ENCODE results near the gene MAP4K2.
"Not testable (repeated sequence)": the region's sequence is repeated elsewhere in the genome, so short reads cannot be mapped to it uniquely, and the experiment has no call there.

MAP4K2 gene

DNA sequence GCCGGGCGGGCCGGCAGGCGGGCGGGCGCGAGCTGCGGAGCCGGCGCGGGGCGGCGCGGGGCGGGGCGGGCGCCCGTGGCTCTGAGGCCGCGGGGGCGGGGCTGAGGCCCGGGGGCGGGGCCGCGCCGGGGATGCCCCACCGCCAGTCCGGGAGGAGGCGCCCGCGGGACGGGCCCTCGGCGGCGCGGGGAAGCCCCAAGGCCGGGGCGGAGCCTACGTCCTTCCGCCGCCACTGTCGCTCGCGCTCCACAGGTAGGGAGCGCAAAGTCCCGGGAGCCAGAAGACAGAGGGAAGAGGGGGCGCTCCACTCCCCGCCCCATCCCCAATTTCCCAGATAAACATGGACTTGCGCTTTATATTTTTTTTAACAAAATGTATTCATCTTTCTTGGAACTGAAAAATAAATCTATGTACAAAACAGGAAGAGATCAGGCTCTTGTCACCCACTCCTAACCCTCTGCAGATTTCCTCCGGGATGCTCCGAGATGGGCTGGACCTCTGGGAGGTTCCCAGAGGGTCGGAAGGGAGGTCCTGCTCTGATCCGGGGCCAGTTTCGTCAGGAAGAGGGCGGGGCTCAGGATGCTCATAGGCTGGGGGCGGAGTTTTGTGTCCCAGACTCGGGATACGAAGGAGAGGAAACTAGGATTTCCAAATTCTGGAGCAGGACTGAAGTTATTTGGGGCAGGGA, at the start of gene MAP4K2:
Gene MAP4K2 (minus strand): TSS at position 57 of the 688 bp plus-strand sequence. CDS start 65 bp downstream, outside the sequence.
- peak; percentile 92 for DNase-seq (ENCODE audit: low read depth, low spot score)

DNA sequence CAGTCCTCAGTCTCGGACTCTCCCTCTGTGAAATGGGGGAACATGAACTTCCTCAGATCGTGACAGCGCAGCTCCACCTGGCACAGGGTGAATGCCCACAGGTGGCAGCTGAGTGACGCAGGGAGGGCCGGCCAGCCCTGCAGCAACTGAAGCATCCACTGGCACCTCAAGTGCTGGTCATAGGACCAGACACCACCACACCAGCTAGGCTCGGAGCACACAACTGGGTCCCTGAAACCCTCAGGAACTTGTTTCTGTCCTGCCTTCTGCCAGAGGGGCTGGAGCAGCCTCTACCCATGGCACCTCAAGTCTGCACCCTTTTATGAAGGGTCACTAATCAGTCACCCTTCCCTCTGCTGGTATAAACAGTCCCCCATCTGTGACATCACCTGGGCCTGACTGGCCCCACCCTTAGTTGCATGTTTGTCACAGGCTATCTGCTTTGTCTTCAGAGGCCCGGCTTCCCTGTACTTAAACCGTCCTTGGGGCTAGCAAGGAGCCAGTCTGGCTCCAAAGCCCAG, 48.9 kb upstream of the MAP4K2 start:
- DNase-seq (ENCODE audit: low read depth, low spot score) = no peak

DNA sequence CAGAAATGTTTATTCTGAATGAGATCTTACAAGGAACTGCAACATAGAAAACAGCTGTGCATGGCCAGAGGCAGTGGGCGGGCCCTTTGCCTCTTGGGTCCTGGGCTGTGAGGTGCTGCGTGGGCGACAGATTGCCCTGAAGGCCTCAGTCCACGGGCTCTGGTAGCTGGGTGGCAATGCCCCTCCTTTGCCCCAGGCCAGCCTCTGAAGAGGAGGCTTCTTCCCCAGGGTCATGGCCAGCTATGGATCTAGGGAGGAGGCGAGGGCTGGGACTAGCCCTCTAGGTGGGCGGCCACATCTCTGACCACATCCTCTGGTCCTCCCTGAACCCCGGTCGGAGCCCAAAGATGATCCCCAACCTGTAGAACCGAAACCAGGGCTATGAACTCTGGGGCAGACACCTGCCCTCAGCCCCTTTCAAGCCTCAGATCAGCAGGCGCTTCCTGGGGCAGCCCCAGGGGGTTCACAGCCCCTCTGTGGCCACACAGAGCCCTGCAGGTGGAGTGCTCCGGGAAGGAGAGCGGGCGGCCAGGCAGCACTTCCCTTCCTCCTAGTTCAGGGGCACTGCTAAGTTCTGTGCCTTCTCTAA, 48.1 kb upstream of the MAP4K2 start:
- DNase-seq (ENCODE audit: low read depth, low spot score) = peak; percentile 52

DNA sequence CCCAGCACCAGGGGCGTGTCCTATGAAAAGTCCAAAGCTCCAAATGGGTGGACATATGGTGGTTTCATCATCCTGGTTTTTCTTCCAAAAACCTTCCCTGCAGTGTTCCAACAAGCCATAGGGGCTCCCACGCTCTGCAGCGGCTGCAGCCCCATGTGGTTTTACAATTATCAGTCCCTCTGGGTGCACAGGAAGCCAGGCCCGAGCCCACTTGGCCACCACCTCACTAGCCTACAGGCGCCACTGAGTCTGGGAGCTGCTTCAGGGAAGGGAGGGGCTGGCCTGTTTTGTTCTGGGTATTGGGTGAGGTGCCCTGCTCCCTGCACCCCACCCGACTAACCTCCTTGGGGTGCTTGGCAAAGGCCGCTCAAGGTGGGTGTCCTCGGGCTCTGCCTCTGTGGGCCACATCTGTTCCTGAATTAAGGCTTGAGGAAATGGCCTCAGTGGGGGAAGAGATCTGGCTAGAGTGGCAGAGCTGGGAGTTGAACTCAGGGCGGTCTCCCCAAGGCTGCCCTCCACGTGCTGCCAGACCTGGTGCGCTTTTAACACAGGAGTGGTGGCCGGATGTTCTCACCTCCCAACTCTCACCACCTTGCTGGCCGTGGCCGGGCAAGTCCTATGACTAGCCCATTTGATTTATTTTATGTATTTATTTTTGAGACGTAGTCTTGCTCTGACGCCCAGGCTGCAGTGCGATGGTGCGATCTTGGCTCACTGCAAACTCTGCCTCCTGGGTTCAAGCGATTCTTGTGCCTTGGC, 46.8 kb upstream of the MAP4K2 start:
- no peak for DNase-seq (ENCODE audit: low read depth, low spot score)

DNA sequence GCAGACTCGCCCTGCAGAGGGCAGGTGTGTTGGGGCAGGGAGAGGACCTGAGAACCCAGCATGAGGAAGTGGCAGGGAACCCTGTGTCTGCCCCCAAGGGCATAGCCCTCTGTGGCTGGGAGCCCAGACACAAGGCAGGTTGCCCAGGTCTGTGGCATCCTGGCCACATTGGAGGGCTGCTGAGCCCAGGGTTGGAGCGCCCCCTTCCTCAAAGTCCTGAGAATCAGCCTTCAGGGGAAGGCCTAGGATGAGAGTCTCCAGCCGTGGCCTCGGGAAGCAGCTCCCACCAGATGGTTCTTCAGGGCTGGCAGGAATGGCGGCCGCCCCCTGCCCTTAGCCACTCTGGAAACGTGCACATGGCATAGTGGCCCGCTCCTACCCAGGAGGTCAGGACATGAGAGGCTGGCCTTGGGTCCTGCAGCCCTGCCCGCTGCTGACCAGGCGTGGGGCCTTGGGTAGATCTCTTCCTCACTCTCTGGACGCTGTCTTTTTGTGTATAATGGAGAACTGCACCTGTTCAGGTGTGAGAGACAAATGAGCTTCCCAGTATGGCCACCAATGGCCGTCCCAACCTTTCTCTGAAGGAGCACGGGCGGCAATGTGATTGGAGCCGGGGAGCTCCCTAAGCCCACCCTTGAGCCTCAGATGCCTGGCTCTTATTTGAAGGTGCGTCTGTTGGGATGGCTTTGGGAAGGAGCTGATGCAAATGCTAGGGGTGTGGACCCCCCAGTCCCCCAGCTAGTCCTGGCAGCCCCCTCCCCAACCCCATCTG, 46.0 kb upstream of the MAP4K2 start:
- DNase-seq (ENCODE audit: low read depth, low spot score) = peak; percentile 48

DNA sequence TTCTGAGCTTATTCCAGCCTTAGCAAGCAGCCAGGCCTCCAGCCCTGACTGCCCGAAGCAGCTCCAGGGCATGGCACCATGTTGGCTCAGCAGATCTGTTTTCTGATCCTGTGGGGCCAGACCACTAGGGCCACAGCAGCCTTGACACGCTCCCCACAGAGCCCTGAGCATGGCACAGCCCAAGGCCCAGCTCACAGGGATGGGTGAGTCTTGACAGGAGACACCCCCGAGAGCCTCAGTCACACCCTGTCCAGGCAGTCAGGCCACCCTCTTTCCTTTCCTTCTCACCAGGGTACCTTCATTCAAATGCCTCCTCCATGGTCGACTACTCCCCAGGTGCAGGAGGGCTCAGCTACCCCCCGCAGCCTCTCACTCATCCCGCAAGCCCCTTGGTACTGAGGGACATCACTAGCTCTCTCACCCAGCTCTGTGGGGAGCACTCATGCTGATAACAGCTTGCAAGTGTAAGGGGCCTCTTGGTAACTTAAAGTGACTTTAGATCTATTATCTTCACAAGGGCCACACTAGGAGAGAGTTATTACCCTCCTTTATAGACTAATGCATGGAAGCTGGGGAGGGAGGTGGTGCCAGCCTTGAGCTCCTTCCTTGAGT, 45.3 kb upstream of the MAP4K2 start:
- no peak for DNase-seq (ENCODE audit: low read depth, low spot score)

DNA sequence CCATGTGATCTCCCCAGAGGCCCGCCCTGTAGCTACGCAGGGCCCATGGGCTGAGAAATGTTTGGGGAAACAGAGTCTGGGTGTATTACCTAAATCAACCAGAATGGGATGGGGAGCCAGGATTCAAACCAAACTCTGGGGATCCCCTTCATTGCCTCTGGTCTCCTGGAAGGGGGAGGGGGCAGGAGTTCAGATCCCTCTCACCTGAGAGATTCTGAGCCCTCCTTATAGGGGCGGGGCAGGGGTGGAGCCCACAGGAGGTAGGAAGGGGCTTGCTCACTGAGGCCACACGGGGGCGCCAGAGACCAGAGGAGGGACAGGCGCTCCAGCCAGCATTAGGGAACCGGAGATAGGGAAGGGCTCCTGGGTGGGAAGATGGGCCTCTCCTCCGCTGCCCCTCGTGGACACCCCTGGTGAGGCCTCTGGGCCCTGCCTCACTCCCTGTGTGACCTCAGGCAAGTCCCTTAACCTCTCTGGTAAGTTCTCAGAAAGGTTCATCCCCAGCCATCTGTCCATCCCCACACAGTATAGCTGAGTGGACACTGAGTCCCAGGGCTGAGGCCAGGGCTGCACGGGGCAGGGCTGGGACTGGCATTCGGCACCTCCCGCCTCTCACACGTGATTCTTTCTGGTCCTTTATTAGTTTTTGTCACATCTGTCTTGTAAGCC, 44.1 kb upstream of the MAP4K2 start:
- peak; percentile 95 for DNase-seq (ENCODE audit: low read depth, low spot score)

DNA sequence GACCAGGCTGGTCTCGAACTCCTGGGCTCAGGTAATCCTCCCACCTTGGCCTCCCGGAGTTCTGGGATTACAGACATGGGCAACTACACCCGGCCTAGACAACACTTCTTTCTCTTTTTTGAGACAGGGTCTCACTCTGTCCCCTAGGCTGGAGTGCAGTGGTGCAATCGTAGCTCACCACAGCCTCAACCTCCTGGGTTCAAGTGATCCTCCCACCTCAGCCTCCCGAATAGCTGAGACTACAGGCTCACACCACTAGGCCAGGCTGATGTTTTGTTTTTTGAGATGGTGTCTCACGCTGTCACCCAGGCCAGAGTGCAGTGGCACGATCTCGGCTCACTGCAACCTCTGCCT, 42.7 kb upstream of the MAP4K2 start:
- not testable (repeated sequence) for DNase-seq (ENCODE audit: low read depth, low spot score)

DNA sequence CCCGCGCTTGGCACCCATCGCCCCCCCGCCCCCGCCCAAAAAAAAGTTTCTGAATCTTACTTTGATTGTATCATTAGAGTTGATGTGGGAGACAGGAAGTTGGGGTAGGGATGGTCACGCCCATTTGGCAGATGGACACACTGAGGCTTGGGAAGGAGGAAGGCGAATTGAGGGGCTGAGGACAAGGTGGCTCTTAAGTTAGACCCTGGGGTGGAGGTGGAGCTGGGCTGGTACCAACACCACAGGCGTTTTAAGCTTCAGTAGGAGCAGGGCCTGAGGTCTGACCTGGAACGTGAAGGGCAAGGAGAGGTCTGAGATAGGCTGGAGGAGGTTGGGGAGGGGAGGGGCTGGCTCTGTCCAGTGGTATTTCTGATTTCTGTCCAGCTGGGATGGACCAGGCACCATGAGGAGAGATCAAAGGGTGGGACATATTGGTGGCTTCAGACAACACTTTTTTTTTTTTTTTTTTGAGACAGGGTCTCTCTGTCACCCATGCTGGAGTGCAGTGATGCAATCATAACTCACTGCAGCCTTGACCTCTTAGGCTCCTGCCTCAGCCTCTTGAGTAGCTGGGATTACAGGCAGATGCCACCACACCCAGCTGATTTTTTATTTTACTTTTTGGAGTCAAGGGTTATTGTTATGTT, 42.2 kb upstream of the MAP4K2 start:
- no peak for DNase-seq (ENCODE audit: low read depth, low spot score)

DNA sequence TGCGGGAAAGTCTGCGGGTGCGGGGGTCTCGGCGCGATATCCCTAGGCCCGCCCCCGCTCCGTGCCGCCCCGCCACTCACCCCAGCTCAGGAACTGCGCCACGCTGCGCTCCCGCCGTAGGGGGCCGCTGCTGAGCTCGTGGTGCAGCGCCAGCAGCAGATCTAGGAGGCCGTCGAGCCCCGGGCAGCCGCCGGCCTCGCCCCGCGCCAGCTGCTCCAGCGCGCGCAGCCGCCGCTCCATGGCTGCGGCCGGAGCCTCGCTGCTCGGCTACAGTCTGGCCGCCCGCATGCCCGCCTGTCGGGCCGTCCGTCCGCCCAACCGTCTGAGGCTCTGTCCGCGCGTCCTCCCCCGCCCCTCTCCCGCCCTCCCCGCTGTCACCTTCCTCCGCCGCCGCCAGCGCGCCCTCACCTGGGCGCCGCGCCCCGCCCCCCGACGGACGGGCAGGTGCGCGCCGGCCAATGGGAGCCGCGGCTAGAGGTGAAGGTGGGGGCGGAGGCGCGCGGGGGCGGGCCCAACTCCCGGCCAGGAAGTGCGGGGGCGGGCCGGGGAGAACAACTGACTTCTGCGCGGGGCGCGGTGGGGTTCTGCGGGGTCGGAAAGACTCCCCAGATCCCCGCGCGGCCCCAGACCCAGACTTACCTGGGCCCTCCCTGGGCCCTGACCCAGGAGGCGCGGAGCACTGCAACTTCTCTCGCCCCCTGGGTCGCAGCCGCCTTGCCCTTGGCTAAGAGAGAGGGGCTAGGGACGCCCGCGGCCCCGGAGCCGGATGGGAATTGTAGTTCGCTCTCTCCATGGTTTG, 41.5 kb upstream of the MAP4K2 start, which contains the start of gene CDC42BPG:
Gene CDC42BPG (minus strand): TSS at position 324 of the 799 bp plus-strand sequence. CDS start 84 bp downstream, at position 240.
- DNase-seq (ENCODE audit: low read depth, low spot score) = peak; percentile 66

DNA sequence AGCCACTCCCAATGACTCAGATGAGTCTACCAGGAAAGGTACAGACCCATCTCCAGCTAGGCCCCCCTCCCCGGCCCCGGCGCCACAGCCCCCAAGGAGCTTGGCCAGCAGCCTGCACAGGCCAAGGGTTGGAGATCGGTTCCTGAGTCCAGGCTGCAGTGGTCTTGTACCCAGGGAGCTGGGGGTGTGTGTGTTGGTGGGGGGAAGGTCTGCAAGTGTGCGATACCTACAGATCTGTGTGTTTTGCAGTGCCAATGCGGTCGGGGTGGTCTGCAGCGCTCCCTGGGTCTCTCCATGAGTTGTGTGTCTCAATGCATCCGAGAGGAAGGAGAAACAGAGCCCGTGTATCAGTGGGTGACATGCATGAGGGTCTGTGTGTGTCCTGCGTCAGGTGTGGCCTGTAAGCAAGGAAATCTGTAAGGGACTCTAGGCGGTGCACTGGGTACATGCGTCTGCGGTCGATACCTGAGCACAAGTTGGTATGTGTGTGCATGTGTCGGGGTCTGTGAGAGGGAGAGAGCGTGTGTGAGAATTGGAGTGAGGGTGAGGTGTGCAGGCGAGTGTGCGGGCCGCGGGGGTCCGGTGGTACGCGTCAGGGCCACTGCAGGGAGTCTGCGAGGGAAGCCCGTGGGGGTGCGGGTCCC, 40.8 kb upstream of the MAP4K2 start:
- no peak for DNase-seq (ENCODE audit: low read depth, low spot score)

DNA sequence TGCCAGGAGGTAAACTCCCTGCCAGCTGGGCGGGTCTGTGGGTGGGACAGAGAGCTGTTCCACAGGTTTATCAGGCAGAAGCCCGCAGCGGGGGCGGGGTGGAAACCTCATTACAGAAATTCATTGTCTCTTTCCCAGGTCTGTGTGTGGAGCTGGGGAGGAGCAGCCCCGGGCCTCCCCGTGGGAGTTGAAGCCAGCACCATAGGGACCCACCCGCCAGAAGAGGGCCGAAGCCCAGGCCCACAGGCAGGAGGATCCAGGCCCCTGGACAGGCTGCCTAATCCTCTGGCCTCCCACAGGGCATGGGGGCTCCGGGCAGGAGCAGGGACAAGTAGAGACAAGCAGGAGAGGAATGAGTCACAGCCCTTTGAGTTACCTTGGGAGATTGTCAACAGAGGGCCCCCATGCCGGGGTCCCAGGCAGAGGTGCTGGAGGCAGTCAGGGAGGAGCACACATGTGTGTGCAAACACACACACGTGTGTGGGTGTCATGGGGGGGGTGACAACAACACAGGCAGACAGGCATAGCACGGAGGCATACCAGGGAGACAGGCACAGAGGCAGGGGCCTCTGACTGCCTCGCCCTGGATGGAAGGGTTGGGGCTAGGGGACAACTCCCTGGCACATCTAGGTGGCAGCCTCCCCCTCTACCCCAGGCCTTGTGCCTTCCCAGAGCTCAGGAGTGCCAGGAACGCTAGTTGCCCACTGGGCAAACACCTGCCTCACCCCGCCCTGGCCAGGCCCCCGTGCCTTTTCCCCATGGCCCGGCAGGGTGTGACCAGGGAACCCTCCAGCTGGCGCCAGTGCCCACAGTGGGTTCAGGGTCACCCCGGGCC, 40.1 kb upstream of the MAP4K2 start:
- peak; percentile 88 for DNase-seq (ENCODE audit: low read depth, low spot score)

DNA sequence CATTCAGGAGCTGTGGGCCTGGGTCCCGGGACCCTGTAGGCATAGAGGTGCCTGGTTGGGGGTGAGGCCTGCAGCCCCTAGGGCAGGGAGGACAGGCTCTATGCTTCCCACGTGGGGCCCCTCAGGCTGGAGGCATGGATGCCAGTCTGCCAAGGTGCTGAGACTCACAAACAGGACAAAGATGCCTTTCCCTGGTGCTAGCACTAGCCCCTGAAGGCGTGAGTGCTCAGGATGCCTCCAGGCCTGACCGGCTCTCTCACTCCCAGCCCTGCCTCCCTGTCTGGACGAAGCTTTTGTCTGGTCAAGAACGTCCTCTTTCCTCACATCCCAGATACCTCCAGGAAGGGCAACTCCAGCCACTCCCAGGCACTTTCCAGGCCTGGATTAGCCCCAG, 39.3 kb upstream of the MAP4K2 start:
- DNase-seq (ENCODE audit: low read depth, low spot score) = peak; percentile 90

DNA sequence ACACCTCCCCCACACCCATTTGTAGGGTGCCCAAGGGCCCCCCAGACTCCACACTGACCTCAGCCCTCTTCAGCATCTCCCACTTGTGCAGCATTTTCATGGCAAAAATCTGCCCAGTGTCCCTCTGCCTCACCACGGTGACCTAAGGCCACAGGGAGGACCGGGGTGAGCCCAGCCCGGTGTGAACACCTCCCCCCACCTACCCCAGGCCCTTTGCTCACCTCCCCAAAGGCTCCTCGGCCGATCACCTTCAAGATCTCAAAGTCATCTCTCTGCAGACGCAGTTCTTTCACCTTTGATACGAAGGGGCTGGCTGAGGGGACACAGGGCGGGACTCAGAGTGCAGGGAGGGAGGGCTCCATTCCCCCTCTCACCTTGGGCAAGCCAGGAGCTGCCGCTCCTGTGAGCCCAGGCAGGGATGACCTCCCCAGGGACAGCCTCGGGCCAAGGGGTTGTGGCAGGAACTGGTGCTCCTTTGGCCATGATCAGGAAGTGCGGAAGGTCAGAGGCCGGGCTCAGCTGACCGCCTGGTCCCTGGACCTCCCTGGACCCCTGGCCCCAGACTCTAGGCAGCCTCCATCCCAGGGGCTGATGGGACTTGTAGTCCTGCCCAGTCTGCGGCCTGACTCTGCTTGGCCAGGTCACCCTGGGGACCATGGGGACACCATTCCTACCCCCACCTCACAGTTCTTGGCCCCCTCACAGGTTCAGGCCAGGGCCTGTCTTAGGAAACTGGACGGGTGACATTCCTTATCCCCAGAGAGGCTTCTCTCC, 38.8 kb upstream of the MAP4K2 start:
- DNase-seq (ENCODE audit: low read depth, low spot score) = no peak

DNA sequence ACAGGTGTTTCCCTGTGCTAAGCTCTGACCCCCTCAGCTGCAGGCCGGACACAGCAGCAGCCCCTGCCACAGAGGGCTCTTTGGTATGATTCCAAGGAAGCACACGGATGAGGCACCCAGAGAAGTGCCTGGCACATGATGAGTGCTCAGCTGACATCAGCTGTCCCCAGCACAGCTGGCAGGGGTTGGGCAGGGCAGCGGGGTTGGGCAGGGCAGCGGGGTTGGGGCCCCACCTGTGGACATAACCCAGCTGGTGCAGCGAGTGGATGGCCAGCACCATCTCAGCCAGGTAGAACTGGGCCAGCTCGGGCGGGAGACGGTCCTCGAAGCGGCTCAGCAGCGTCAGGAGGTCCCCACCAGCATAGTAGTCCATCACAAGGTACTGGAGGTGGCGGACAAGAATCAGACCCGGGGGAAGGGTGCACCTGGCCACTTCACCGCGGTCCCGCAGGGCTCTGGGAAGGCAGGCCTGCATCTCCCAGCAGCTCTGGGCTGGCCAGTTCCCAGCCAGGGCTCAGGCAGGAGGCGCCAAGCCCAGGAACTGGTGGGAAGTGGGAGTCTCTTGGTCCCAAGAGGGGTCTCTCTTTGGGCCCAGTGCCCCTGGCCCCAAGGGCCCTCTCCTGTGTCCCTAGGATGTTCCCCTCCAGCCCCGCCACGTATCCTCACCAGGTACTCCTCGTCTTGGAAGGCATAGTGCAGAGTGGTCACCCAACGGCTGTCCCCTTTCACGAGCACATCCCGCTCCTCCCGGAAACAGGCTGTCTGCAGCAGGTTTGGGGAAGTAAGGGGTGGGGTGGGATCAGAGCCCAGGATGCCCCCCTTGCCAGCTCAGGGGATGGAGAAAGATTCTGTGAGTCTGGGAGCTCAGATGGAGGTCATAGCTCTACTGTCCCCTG, 37.1 kb upstream of the MAP4K2 start:
- DNase-seq (ENCODE audit: low read depth, low spot score) = no peak

DNA sequence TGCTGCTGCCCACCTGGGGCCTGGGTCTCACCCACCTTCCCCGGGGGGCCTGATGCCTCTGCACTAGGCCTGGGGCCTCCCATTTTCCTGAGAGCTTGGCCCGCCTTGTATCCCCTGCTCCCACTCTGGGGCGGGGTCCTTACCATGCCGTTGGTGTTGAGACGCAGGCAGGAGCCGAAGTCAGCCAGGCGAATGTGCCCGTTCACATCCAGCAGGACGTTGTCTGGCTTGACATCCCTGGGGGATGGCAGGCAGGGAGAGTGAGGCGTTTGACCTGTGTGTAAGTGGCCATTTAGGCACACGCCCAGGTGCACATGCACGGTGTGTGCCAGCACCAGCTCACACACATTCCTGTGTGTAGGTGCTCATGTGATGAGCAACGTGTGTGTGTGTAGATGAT, 36.3 kb upstream of the MAP4K2 start:
- no peak for DNase-seq (ENCODE audit: low read depth, low spot score)
